Hematopoietic multipotent progenitor cell treated with erythropoietin and hydrocortisone succinate and interleukin-3 and kit ligand, for 17 days (in vitro differentiated cells): ENCODE data around the gene LTO1.

Source experiments
- DNase-seq: peaks from one replicate; pipeline ENCODE4 v3.0.0-alpha.2; 2015; ENCODE audit warnings: low spot score

Gene LTO1

DNA sequence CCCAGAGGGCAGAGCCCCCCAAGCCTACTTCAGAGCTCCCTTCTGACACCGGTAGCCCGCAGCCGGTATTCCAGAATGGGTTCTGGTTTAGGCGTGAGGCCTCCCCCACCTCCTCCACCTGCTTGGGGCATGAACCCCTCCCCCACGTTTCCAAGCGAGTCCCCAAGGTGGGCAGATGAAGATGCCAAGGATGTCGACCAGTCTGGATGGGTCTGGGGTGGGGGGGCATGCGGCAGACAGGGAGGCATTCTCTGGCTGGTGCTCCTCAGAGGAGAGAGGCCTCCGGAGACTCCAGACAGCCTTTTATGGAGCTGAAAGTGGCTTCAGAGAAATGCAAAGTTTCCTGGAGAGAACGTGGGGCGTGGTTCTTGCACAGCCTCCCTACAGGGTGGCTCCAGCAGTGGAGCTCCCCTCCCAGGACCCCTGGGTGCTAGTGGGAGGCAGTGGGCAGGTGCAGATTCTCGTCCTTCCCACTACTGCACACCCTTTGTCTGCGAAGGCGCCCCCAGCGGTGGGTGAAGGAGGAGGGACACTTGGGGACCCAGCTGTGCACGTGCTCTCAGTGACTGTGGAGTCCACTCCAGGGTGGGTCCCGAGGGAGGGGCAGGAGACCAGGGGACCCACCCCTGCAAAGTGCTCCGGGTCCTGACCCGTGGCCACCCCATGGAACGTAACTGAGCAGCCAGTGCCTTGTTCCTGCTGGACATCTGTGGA lies 30.0 kb downstream of the LTO1 start:
- DNase-seq, result no peak

DNA sequence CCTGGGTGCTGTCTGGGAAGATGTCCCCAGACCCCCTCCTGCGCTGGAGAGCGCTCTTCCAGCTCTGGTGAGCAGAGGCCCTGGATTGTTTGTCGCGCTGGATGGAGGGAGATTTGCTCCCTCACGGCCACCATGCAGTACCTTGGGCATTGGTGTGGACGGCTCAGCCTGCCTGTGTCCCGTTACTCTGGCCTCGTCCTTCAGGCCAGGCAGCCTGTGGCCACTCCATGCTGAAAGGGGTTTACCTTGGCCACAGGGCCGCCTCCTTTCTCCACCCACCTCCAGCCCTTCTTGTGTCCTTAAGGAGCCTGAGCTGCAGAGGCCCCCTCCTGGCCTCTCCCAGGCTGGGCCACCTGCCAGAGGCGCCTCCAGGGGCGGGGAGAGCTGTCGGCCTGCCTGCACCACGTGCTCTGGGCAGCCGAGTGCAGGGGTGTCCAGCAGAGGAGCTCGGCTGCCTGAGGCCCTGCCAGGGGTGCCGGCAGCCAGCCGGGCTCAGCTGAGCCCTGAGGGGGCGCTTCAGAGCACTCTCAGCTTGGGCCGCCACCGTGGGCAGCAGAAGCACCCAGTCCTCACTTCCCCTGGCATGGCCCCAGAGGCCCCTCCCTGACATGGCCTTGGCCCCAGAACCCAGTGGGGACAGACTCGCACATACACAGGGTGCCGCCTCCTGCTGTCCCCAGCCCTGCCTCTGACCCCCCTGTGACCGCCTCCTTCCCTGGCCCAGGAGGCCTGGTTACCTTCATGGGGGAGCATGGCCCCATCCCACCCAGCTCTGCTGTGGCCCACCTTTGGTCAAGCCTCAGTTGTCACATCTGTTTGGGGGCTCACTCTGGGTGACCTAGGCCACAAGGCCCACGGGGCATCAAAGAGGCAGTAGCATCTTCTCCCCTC lies 30.8 kb downstream of the LTO1 start:
- no peak for DNase-seq

DNA sequence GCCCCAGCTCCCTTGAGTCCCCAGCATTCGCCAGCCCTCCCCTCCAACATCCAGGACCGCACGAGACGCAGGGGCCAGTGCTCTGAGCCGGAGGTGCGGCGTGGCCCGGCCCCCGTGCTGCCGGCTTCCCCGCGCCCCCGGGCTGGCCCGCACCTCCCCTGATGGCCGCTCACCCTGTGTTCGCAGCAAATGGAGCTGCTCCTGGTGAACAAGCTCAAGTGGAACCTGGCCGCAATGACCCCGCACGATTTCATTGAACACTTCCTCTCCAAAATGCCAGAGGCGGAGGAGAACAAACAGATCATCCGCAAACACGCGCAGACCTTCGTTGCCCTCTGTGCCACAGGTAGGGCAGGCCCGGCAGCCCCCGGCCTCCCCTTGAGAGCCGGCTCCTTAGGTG lies 31.5 kb downstream of the LTO1 start:
- no peak for DNase-seq

DNA sequence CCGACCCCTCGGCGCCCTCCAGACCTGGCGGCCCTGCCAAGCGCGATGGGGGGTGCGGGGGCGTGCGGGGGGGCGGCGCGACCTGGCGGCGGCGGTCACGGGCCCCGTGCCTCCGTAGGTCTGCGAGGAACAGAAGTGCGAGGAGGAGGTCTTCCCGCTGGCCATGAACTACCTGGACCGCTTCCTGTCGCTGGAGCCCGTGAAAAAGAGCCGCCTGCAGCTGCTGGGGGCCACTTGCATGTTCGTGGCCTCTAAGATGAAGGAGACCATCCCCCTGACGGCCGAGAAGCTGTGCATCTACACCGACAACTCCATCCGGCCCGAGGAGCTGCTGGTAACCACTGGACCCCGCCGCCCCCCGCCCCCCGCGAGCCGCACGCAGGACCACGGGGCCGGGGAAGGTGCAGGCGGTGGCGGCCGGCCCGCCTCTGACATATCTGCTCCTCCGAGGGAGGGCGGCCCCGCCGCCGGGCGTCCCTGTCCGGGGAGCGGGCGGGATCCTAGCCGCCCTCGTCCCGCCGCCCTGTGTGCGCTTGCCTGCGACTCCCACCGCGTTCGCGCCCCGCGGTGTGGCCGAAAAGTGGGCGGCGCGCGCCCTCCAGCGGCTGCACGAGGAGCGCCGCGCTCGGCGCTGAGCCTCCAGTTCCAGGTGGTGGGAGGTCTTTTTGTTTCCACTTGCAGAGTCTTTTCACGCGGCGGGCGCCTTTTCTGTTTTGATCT lies 32.1 kb downstream of the LTO1 start:
- DNase-seq, result peak; percentile 32

DNA sequence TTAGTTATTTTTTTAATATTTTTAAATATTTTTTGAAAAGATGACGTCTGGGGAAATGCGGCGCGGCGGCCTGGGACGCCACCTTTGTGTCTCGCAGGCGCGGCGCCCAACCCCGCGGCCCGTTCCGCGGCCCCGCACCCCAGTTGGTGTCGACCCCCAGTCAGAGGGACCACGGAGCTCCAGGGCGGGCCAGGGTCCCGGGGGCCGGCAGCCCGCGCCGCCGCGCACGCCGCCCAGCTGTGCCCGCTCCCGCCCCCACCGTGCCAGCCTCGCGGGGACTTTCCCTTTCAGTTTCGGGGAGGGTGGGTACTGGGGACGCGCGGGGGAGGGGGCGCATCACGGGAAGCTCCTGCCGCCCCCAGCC lies 32.6 kb downstream of the LTO1 start:
- DNase-seq, result no peak

DNA sequence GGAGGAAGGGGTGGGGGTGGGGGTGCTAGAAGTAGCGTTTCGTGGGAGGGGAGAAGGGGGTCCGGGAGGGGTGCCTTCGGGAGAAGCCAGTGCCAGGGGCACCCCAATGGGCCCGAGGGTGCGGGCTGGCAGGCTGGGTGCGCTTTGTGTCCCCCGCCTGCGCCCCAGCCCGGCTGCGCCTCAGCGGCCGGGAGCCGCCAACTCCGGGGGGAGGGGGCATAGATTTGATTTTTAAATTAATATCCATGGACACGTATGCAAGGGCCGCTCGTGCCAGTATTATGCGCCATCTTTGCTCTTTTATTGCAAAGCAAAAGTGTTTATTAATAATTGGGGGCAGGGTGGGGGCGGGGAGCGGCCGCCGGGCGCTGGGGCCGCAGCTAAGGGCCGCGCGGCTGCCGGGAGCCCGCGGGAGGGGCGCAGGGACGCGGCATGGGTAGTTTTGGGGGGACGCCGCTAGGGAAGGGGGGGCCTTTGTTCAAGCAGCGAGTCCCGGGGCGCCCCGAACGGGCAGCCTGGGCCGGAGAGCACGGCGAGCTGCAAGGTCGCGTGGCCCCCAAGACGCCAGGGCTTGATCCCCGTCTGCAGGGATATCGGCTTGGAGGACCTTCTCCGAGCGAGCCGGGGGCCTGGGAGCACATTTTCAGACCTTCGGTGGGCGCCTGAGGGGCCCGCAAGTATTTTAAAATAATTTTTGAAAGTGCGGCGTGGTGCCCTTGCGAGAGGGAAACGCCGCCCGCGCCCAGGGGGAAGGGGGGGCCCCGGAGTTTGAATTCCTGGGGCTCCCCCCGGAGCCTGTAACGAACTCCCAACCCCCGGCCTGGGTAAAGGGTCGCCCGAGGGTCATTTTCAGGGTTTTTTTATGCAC lies 33.2 kb downstream of the LTO1 start:
- no peak for DNase-seq

DNA sequence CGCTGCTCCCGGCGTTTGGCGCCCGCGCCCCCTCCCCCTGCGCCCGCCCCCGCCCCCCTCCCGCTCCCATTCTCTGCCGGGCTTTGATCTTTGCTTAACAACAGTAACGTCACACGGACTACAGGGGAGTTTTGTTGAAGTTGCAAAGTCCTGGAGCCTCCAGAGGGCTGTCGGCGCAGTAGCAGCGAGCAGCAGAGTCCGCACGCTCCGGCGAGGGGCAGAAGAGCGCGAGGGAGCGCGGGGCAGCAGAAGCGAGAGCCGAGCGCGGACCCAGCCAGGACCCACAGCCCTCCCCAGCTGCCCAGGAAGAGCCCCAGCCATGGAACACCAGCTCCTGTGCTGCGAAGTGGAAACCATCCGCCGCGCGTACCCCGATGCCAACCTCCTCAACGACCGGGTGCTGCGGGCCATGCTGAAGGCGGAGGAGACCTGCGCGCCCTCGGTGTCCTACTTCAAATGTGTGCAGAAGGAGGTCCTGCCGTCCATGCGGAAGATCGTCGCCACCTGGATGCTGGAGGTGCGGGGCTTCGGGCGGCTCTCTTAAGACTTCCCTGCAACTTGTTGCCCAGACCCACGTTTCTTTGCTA lies 34.1 kb downstream of the LTO1 start, which contains the start of gene CCND1:
TSS of gene CCND1 (plus strand) at position 162 of the 587 bp plus-strand sequence. CDS start at position 320, 158 bp downstream.
- no peak for DNase-seq

DNA sequence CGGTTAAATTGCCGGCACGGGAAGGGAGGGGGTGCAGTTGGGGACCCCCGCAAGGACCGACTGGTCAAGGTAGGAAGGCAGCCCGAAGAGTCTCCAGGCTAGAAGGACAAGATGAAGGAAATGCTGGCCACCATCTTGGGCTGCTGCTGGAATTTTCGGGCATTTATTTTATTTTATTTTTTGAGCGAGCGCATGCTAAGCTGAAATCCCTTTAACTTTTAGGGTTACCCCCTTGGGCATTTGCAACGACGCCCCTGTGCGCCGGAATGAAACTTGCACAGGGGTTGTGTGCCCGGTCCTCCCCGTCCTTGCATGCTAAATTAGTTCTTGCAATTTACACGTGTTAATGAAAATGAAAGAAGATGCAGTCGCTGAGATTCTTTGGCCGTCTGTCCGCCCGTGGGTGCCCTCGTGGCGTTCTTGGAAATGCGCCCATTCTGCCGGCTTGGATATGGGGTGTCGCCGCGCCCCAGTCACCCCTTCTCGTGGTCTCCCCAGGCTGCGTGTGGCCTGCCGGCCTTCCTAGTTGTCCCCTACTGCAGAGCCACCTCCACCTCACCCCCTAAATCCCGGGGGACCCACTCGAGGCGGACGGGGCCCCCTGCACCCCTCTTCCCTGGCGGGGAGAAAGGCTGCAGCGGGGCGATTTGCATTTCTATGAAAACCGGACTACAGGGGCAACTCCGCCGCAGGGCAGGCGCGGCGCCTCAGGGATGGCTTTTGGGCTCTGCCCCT lies 34.7 kb downstream of the LTO1 start:
- DNase-seq, result no peak

DNA sequence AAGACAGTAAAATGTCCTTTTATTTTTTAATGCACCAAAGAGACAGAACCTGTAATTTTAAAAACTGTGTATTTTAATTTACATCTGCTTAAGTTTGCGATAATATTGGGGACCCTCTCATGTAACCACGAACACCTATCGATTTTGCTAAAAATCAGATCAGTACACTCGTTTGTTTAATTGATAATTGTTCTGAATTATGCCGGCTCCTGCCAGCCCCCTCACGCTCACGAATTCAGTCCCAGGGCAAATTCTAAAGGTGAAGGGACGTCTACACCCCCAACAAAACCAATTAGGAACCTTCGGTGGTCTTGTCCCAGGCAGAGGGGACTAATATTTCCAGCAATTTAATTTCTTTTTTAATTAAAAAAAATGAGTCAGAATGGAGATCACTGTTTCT lies 35.3 kb downstream of the LTO1 start:
- DNase-seq, result no peak

DNA sequence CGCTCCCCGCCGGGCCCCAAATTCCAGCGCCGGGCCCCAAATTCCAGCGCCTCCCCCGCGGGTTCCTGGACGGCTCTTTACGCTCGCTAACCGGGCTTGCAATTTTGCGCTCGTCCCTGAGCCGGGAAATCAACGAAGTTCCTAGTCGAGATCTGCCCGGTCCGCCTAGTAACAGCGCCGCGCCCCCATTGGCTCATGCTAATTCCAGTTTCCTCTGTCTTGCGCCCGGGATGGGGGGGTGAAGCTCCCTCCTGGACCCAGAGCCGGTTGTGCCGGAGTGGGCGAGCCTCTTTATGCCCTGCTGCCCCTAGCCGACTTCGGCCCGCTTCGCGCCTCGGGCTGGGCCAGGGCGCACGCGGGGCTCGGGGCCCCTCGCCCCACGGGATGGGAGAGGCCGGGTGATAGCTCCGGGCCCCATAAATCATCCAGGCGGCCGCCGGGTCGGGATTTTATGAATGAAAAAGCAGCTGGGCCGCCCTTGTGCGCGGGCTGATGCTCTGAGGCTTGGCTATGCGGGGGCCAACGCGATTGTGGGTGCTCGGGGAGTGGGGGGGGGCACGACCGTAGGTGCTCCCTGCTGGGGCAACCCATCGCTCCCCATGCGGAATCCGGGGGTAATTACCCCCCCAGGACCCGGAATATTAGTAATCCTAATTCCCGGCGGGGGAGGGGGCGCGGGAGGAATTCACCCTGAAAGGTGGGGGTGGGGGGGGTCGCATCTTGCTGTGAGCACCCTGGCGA lies 36.0 kb downstream of the LTO1 start:
- DNase-seq, result no peak

DNA sequence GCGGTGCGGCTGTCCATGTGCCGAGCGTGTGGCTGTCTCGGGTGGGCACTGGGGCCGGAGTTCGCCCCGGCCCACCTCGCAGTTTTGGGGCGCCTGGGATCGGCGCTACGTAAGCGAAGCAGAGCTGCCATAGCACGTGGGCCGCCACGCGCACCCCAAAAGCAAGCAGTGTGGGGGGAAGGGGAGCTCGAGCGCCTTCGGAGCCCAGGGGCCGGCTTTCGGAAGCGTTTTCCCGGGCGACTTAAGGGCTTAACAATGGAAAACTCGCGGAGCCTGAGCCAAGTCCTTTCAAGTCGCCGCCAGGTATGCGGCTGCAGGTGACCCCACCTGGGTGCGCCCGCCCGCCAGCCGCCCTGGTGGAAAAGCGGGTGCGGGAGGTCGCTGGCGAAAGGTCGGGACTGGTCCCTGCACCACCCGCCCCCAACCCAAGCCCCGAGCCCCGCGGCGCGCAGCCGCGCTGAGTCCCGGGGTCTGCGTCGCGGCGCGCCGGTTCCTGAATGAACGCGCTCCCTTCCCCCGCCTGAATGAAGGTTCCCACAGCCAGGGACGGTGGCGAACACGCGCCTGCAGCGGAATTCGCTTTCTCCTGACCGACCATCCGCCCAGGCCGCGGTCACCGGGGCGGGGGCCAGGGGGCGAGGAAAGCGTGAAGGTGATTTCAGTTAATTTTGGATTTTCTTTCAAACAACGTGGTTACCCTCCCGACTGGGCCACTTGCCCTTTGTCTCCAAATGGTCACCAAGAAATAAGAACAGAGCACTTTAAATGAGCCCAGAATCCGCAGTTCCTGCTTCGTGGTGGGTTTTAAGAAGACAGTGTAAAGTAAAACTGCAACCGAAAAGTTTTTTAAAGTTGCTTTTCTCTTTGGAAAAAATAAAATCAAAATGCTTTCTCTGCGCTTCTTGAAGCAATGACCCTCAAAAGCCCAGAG lies 36.9 kb downstream of the LTO1 start:
- DNase-seq, result no peak

DNA sequence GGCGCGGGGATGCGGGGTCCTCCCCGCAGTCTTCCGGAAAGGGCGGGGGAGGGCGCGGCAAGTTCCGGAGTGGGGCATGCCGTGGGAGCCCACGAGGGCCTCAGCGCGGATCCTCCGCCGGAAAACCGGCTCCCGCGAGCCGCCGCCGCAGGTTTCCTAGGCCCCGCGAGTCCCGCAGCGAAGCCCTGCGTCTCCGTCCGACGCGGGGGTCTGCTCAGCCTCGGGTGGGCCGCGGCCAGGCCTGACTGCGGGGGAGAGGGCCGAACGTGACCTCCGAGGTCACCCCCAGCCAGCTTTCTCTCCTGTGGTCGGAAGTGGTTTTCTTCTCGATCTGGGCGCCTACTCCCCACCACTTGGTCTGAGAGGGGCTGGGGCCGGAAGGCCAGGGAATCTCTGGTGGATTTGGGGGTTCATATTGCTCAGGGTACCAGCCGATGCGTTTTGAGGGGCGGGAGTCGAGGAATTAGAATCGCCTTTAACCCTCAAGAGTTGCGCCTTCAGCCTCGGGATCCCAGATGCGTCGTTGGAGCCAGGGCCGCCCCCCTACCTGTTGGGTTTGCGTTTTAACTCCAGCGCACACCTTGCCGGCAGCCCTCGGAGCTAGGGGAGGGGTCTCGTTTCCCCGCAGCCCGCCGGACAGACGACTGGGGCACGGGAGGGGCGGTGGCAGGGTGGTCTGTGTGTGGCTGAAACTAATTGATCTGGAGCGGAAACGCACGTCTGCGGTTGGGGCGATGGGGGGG lies 37.8 kb downstream of the LTO1 start:
- DNase-seq, result no peak

DNA sequence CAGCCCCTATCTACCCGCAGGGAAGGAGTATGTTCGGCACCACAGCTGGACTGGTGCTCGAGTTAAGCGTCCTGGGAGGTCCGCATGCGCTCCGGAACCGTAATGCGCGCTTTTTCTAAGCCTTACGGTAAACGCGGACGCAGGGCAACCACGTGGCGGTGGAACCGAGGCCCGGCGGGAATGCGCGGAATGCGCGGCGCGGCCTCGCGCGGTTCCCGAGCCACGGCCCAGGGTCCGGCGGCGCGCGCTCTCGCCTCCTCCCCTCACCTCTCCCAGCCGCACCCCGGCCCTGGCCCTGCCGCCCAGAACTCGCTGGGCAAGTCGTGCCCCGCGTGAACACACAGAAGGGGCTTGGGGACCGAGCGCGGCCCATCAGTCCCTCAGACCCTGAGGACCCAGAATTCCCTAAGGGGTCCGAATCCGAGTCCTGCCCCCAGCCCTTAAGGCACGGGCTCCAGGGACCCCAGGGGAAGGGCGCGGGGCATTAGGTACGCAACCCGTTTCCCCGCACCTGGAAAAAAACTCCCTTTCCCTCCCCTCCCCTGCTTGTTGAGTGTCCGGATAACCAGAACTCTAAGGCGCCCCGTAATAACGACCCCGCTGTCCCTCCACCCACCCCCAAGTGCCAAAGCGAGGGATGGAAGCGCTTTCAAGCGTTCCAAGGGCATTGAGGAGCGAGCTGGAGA lies 38.5 kb downstream of the LTO1 start:
- no peak for DNase-seq

DNA sequence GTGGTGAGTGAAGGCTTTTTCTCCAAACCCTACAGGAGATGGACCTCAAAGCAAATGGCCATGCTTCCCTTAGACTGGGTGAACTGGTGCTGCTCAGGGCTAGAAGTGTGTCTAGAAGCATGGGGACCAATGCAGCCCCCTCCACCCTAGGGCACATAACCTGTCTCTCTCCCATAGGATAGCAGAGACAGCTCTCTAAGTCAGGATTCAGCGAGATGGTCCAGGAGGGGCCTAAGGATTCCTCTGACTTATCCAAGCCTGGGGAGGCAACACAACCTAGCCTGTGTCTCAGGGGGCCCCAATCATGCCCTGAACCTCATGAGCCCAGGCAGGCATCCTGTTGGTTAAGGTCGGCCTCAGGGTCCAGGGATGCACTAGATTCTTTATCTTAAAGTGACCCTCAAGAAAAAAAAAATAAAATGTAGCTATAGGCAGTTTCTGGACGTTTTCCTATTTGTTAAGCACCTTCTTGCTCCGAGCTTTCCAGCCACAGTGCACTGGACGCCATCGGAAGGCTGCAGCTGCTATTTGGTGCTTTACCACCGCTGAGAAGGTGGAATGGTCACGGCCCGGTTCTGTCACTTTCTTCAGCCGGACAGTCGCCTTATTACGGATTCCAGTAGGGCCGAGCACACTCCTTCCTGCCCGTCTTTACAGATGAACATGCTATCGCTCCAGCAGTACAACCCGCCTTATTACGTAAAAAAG lies 39.2 kb downstream of the LTO1 start:
- no peak for DNase-seq

DNA sequence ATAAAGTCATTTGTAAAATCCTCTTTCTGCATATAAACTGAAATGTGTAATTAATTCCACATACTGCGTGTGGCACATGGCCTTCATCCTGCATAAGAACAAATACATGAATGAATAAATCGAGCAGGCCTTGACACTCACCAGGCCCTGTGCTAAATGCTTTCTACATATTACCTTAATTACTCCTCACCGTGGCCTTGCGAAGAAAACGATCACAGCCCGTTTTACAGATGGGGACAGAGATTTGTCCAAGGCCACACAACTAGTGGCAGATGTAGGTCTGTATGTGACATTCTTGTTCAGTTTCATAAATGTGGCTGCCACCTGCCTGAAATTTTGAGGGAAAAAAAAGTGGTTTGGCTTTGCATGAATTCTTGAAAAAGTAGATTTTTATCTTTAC lies 40.0 kb downstream of the LTO1 start:
- no peak for DNase-seq

DNA sequence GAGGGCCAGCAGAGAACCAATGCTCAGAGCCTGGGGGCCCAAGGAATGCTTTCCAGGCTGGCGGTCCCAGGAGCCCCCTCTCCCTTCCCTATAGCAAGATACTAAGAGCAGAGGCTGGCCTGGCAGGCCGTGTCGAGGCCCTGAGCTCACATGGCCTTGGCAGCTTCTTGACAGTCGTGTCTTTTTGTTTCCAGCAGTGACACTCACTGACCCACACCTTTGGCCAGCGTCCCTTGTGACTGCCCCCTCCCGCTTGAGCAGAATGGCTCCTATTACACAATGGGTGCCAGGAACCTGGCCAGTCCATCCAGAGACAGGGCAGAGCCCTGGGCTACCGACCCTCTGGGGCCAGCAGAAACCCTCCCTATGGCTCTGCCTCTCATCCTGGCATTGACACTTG lies 40.6 kb downstream of the LTO1 start:
- no peak for DNase-seq

DNA sequence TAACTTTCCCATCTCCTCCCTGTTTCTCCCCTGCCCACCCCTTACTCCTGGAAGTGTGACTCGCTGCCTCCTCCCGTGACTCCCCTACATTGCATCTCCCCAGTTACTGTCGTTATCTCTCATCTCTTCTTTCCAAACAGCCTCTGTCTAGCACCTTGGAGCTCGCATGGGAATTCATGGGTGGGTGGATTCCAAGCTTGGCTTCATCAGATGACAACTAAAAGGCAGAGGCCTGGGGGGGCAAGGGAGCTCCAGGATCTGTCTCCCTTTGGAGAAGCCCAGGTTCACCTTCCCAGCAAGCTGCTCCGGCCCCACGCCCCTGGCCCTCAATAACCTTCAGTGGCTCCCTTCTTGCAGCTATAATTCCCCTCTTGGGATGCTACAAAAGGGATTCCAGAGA lies 41.1 kb downstream of the LTO1 start:
- DNase-seq, result no peak
